ENCODE data around the gene GOLGA2. TPM values are rescaled to one million over a fixed set of nuclear protein-coding genes. Genes with fewer than 3 reads are reported as not detected.

Gene GOLGA2
- total RNA-seq, 1 donor from 2014 or later = 85.1 TPM

- no peak overlapping the region for H3K27ac ChIP-seq (ENCODE audit: low read depth, low read length)
- peaks cover 7 to 35% (median 24%) of the 10 kb centered on the region in 3 donors for H3K27me3 ChIP-seq (ENCODE audit: control insufficient read depth in 3 of 3, insufficient read depth in 3 of 3, low read length in 3 of 3)
- no peak overlapping the region for H3K9ac ChIP-seq (ENCODE audit: low read depth in 1 of 3, low read length in 3 of 3)
- peaks cover 0 to 4% (median 0%) of the 10 kb centered on the region in 3 donors for H3K36me3 ChIP-seq (ENCODE audit: control insufficient read depth in 3 of 3, insufficient read depth in 3 of 3, low read length in 3 of 3)
- H3K9me3 ChIP-seq (ENCODE audit: control insufficient read depth in 3 of 3, low read length in 3 of 3) = no peaks in the 10 kb centered on the region
- no peak overlapping the region for H3K4me3 ChIP-seq (ENCODE audit: low read length in 3 of 3)
- peaks cover 5 to 12% (median 6%) of the 10 kb centered on the region in 3 donors for H3K4me1 ChIP-seq (ENCODE audit: control insufficient read depth in 3 of 3, insufficient read depth in 3 of 3, low read length in 3 of 3)
These were observed 24.7 kb downstream of the GOLGA2 start for GRCh38 chr9:128250839-128251731.

GRCh38 chr9:128249908-128250838 lies 25.6 kb downstream of the GOLGA2 start:
- no peaks in the 10 kb centered on the region for H3K9me3 ChIP-seq (ENCODE audit: control insufficient read depth in 3 of 3, low read length in 3 of 3)
- H3K36me3 ChIP-seq (ENCODE audit: control insufficient read depth in 3 of 3, insufficient read depth in 3 of 3, low read length in 3 of 3) = no peaks in the 10 kb centered on the region
- no peak overlapping the region for H3K9ac ChIP-seq (ENCODE audit: low read depth in 1 of 3, low read length in 3 of 3)
- peaks cover 7 to 41% (median 24%) of the 10 kb centered on the region in 3 donors for H3K27me3 ChIP-seq (ENCODE audit: control insufficient read depth in 3 of 3, insufficient read depth in 3 of 3, low read length in 3 of 3)
- peaks cover 12 to 20% (median 12%) of the 10 kb centered on the region in 3 donors for H3K4me1 ChIP-seq (ENCODE audit: control insufficient read depth in 3 of 3, insufficient read depth in 3 of 3, low read length in 3 of 3)
- H3K4me3 ChIP-seq (ENCODE audit: low read length in 3 of 3) = no peak overlapping the region
- no peak overlapping the region for H3K27ac ChIP-seq (ENCODE audit: low read depth, low read length)

- Histone ChIP-seq H3K9me3 (ENCODE audit: control insufficient read depth in 3 of 3, low read length in 3 of 3) (no peaks in the 10 kb centered on the region), H3K9ac (ENCODE audit: low read depth in 1 of 3, low read length in 3 of 3) (no peak overlapping the region), H3K27me3 (ENCODE audit: control insufficient read depth in 3 of 3, insufficient read depth in 3 of 3, low read length in 3 of 3) (peaks cover 7 to 36% (median 24%) of the 10 kb centered on the region in 3 donors), H3K4me1 (ENCODE audit: control insufficient read depth in 3 of 3, insufficient read depth in 3 of 3, low read length in 3 of 3) (peaks cover 12 to 20% (median 12%) of the 10 kb centered on the region in 3 donors), H3K36me3 (ENCODE audit: control insufficient read depth in 3 of 3, insufficient read depth in 3 of 3, low read length in 3 of 3) (no peaks in the 10 kb centered on the region), H3K4me3 (ENCODE audit: low read length in 3 of 3) (no peak overlapping the region), H3K27ac (ENCODE audit: low read depth, low read length) (no peak overlapping the region)
These were observed 26.3 kb downstream of the GOLGA2 start for GRCh38 chr9:128249558-128249907.

GRCh38 chr9:128247226-128247803 lies 28.5 kb downstream of the GOLGA2 start:
- Histone ChIP-seq H3K4me3 (ENCODE audit: low read length in 3 of 3) (no peak overlapping the region), H3K9ac (ENCODE audit: low read depth in 1 of 3, low read length in 3 of 3) (no peak overlapping the region), H3K9me3 (ENCODE audit: control insufficient read depth in 3 of 3, low read length in 3 of 3) (no peaks in the 10 kb centered on the region), H3K27me3 (ENCODE audit: control insufficient read depth in 3 of 3, insufficient read depth in 3 of 3, low read length in 3 of 3) (peaks cover 11 to 42% (median 25%) of the 10 kb centered on the region in 3 donors), H3K36me3 (ENCODE audit: control insufficient read depth in 3 of 3, insufficient read depth in 3 of 3, low read length in 3 of 3) (no peaks in the 10 kb centered on the region), H3K4me1 (ENCODE audit: control insufficient read depth in 3 of 3, insufficient read depth in 3 of 3, low read length in 3 of 3) (peaks cover 12 to 22% (median 12%) of the 10 kb centered on the region in 3 donors), H3K27ac (ENCODE audit: low read depth, low read length) (no peak overlapping the region)

GRCh38 chr9:128246471-128246870 lies 29.3 kb downstream of the GOLGA2 start:
- Histone ChIP-seq H3K4me3 (ENCODE audit: low read length in 3 of 3) (no peak overlapping the region), H3K4me1 (ENCODE audit: control insufficient read depth in 3 of 3, insufficient read depth in 3 of 3, low read length in 3 of 3) (peaks cover 14 to 16% (median 15%) of the 10 kb centered on the region in 3 donors), H3K36me3 (ENCODE audit: control insufficient read depth in 3 of 3, insufficient read depth in 3 of 3, low read length in 3 of 3) (no peaks in the 10 kb centered on the region), H3K9ac (ENCODE audit: low read depth in 1 of 3, low read length in 3 of 3) (no peak overlapping the region), H3K9me3 (ENCODE audit: control insufficient read depth in 3 of 3, low read length in 3 of 3) (no peaks in the 10 kb centered on the region), H3K27me3 (ENCODE audit: control insufficient read depth in 3 of 3, insufficient read depth in 3 of 3, low read length in 3 of 3) (peaks cover 11 to 34% (median 17%) of the 10 kb centered on the region in 3 donors), H3K27ac (ENCODE audit: low read depth, low read length) (no peak overlapping the region)

GRCh38 chr9:128245421-128246151 lies 30.2 kb downstream of the GOLGA2 start:
- Histone ChIP-seq H3K9me3 (ENCODE audit: control insufficient read depth in 3 of 3, low read length in 3 of 3) (no peaks in the 10 kb centered on the region), H3K27me3 (ENCODE audit: control insufficient read depth in 3 of 3, insufficient read depth in 3 of 3, low read length in 3 of 3) (peaks cover 4 to 25% (median 11%) of the 10 kb centered on the region in 3 donors), H3K36me3 (ENCODE audit: control insufficient read depth in 3 of 3, insufficient read depth in 3 of 3, low read length in 3 of 3) (no peaks in the 10 kb centered on the region), H3K4me1 (ENCODE audit: control insufficient read depth in 3 of 3, insufficient read depth in 3 of 3, low read length in 3 of 3) (peaks cover 9 to 10% (median 9%) of the 10 kb centered on the region in 3 donors), H3K9ac (ENCODE audit: low read depth in 1 of 3, low read length in 3 of 3) (no peak overlapping the region), H3K27ac (ENCODE audit: low read depth, low read length) (no peak overlapping the region), H3K4me3 (ENCODE audit: low read length in 3 of 3) (no peak overlapping the region)

GRCh38 chr9:128244837-128245231 lies 31.0 kb downstream of the GOLGA2 start:
- Histone ChIP-seq H3K27ac (ENCODE audit: low read depth, low read length) (peak overlapping the region; percentile 72), H3K9ac (ENCODE audit: low read depth in 1 of 3, low read length in 3 of 3) (peak overlapping the region in 1 of 3 donors; percentile 72), H3K4me1 (ENCODE audit: control insufficient read depth in 3 of 3, insufficient read depth in 3 of 3, low read length in 3 of 3) (peaks cover 9 to 10% (median 9%) of the 10 kb centered on the region in 3 donors)

GRCh38 chr9:128244091-128244836 lies 31.5 kb downstream of the GOLGA2 start:
- peak overlapping the region; percentile 72 for H3K27ac ChIP-seq (ENCODE audit: low read depth, low read length)
- H3K4me1 ChIP-seq (ENCODE audit: control insufficient read depth in 3 of 3, insufficient read depth in 3 of 3, low read length in 3 of 3) = peaks cover 9 to 10% (median 9%) of the 10 kb centered on the region in 3 donors

More at GRCh38 chr9:128244837-128245231, 31.0 kb downstream of the GOLGA2 start:
- Histone ChIP-seq H3K9me3 (ENCODE audit: control insufficient read depth in 3 of 3, low read length in 3 of 3) (no peaks in the 10 kb centered on the region), H3K27me3 (ENCODE audit: control insufficient read depth in 3 of 3, insufficient read depth in 3 of 3, low read length in 3 of 3) (peaks cover 4 to 25% (median 8%) of the 10 kb centered on the region in 3 donors), H3K36me3 (ENCODE audit: control insufficient read depth in 3 of 3, insufficient read depth in 3 of 3, low read length in 3 of 3) (no peaks in the 10 kb centered on the region), H3K4me3 (ENCODE audit: low read length in 3 of 3) (peak overlapping the region in 2 of 3 donors; percentile 52 to 68)

More at GRCh38 chr9:128244091-128244836, 31.5 kb downstream of the GOLGA2 start:
- peak overlapping the region in 2 of 3 donors; percentile 52 to 68 for H3K4me3 ChIP-seq (ENCODE audit: low read length in 3 of 3)
- peak overlapping the region in 1 of 3 donors; percentile 72 for H3K9ac ChIP-seq (ENCODE audit: low read depth in 1 of 3, low read length in 3 of 3)
- H3K36me3 ChIP-seq (ENCODE audit: control insufficient read depth in 3 of 3, insufficient read depth in 3 of 3, low read length in 3 of 3) = no peaks in the 10 kb centered on the region
- no peaks in the 10 kb centered on the region for H3K9me3 ChIP-seq (ENCODE audit: control insufficient read depth in 3 of 3, low read length in 3 of 3)
- peaks cover 4 to 22% (median 8%) of the 10 kb centered on the region in 3 donors for H3K27me3 ChIP-seq (ENCODE audit: control insufficient read depth in 3 of 3, insufficient read depth in 3 of 3, low read length in 3 of 3)

All from skeletal muscle tissue (tissue), 4 donors.